Endothelial cell of umbilical vein (primary cell): ENCODE results near the gene DCAF5.

Experiments
- EZH2 ChIP-seq: IDR thresholded peaks from 2 replicates; pipeline ENCODE4 v1.6.1; 2012; ENCODE audit warnings: borderline replicate concordance, low read depth, mild to moderate bottlenecking, moderate library complexity, low read length, inconsistent platforms; ENCODE audit not compliant: severe bottlenecking
- MYC ChIP-seq: IDR thresholded peaks from one replicate; pipeline ENCODE4 v1.6.1; 2011; ENCODE audit warnings: mild to moderate bottlenecking, low read depth, low read length
- POLR2A ChIP-seq: IDR thresholded peaks from 2 replicates; pipeline ENCODE4 v1.6.1; 2012; ENCODE audit warnings: low read depth, mild to moderate bottlenecking, control low read depth, low read length
- POLR2AphosphoS5 ChIP-seq: IDR thresholded peaks from 2 replicates; pipeline ENCODE4 v1.6.1; 2012; ENCODE audit warnings: low read depth, mild to moderate bottlenecking, control low read depth, low read length, moderate library complexity; ENCODE audit not compliant: insufficient read depth
- TF ChIP-seq, protein P1 (sequence below), 2 donors: IDR thresholded peaks; 1 replicate in 1 of 2; 2 replicates in 1 of 2; pipeline ENCODE4 v1.5.1; 2011; ENCODE audit warnings: low read length in 2 of 2, mild to moderate bottlenecking in 2 of 2, moderate library complexity in 2 of 2, control low read depth in 1 of 2, inconsistent platforms in 1 of 2, low read depth in 1 of 2; ENCODE audit not compliant: insufficient read depth in 1 of 2; ENCODE audit errors: extremely low read depth in 1 of 2
- TF ChIP-seq, protein P2 (sequence below): IDR thresholded peaks from 2 replicates; pipeline ENCODE4 v1.6.1; 2011; ENCODE audit not compliant: insufficient read depth, insufficient read length

DNA sequence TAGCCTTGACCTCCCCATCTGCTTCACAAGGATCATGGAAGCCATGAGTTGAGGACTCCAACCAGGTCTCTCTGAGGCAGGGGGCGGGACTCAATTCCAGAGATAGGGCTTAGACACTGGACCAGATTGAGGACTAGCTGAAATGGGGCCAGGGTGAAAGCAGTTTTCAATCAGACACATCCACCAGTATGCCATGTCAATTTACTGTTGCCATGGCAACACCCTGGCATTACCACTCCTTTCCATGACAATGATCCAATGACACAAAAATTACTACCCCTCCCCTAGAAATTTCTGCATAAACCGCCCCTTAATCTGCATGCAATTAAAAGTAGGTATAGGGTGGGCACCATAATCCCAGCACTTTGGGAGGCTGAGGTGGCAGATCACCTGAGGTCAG lies 18.6 kb upstream of the DCAF5 start:
- no peak for TF ChIP-seq POLR2A
- TF ChIP-seq, protein P1, sequence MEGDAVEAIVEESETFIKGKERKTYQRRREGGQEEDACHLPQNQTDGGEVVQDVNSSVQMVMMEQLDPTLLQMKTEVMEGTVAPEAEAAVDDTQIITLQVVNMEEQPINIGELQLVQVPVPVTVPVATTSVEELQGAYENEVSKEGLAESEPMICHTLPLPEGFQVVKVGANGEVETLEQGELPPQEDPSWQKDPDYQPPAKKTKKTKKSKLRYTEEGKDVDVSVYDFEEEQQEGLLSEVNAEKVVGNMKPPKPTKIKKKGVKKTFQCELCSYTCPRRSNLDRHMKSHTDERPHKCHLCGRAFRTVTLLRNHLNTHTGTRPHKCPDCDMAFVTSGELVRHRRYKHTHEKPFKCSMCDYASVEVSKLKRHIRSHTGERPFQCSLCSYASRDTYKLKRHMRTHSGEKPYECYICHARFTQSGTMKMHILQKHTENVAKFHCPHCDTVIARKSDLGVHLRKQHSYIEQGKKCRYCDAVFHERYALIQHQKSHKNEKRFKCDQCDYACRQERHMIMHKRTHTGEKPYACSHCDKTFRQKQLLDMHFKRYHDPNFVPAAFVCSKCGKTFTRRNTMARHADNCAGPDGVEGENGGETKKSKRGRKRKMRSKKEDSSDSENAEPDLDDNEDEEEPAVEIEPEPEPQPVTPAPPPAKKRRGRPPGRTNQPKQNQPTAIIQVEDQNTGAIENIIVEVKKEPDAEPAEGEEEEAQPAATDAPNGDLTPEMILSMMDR (IDR thresholded peaks at IDR 0.05; ENCODE audit: extremely low read depth in 1 of 2, insufficient read depth in 1 of 2, low read depth in 1 of 2, low read length in 2 of 2), result no peak
- no peak for TF ChIP-seq EZH2
- TF ChIP-seq POLR2AphosphoS5, result no peak
- TF ChIP-seq, protein P2, sequence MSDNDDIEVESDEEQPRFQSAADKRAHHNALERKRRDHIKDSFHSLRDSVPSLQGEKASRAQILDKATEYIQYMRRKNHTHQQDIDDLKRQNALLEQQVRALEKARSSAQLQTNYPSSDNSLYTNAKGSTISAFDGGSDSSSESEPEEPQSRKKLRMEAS, result no peak
- TF ChIP-seq MYC, result no peak
